NCI-H446 treated with DMSO at 0.1 percent for 48 hours (cell line): ENCODE measurements around the gene TTC27.
"Not testable (repeated sequence)": the region's sequence is repeated elsewhere in the genome, so short reads cannot be mapped to it uniquely, and the experiment has no call there.

Experiments
- DNase-seq: peaks from one replicate; lab custom pipeline; 2025; lab: John Stamatoyannopoulos, UW

Gene TTC27

DNA sequence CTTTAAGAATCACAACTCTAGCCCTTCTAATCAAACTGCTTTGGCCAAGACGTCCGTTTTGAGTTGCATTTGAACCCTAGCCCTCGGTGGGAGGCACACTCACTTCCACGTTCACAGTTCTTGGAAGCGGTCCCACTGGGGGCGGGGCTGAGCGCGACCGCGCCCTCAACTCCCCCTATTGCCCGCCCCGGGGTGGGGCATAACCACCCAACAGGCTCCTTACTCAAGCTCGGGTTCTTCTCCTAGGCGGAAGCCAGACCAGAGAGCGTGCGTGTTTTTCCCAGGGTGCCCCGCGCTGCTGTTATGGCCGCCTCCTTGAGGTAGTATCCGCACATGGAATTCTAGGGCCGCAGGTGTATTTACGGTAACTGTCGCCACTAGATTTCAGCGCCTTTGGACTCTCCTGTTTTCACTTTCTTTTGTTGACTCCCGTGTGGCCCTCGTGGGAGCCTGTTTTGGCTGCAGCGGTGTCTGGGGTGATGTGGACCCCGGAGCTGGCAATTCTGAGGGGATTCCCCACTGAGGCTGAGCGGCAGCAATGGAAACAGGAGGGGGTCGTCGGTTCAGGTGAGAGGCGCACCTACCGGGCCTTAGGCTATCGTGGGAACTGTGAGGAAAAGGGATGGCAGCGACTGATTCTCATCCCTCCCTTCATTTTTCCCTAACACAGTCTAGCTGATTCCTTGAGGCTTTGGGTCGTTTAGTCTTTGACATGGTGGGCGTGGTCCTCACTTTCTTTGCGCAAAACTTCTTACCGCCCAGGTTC, at the start of gene TTC27:
TTC27 (plus strand) TSS at position 237 of the 766 bp plus-strand sequence; CDS start at position 480, 243 bp downstream.
- DNase-seq: peak; percentile 79

DNA sequence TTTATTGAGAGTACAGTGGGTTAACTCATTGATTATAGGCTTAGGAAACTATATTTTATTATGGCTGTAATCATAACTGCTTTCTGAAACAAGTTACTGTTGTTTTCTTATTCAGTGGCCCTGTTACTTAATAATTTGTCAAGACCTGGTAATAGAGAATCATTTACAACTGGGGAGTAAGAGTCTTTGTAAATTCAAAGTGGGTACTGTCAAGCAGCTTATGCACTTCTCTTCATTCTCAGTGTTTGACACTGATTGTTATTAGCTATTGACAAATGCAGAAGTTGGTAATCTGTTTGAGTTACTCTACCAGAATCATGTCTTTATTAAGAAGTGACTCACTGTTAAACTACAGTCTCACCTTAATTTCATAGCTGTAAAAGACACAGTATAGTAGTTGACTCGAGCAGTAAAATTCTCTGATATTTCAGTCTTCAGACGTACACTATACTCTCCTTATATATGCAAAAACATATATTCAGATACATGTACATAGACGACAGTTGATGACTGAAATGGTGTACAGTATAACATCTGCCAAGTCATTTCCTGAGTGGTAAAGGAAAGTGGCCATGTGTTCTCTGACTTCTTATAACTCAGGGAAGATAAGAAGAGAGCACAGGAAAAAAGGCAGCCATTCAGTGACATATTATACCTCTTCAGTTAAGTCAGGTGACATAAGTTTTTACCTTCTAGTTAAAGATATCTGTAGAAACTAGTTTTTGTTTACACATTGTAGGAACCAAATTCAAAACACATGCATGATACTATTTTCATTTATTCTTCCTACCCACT, 36.0 kb upstream of the TTC27 start:
- no peak for DNase-seq

DNA sequence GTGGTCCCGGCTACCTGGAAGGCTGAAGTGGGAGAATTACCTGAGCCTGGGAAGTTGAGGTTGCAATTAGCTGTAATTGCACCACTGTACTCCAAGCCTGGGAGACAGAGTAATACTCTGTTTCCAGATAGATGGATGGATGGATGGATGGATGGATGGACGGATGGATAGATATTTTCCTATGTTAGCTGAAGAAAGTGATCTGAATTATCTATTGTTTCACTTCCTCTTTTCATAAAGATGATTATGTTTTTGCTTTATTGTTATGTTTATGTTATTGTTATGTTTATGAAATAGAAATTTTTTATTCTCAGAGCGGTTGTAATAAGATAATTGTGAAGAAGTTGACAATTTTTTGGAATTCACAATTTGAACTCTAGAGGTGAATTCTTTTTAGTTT, 33.3 kb upstream of the TTC27 start:
- DNase-seq: no peak

DNA sequence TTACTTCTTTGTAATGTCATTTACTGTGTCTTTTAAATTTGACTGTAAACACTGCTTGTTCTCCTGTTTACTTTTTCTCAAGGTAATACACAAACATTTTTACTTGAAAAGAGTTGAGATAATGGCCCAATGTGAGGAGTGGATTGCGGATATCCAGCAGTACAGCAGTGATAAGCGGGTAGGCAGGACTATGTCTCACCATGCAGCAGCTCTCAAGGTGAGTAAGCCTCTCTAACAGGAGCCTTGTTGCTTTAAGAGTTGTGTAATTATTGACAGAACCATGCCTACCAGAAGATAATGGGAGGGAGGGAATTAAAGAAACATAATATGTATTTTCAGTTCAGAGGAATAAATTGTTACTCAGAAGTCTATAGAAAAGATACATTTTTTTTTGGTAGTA, 16.5 kb upstream of the TTC27 start:
- no peak for DNase-seq

DNA sequence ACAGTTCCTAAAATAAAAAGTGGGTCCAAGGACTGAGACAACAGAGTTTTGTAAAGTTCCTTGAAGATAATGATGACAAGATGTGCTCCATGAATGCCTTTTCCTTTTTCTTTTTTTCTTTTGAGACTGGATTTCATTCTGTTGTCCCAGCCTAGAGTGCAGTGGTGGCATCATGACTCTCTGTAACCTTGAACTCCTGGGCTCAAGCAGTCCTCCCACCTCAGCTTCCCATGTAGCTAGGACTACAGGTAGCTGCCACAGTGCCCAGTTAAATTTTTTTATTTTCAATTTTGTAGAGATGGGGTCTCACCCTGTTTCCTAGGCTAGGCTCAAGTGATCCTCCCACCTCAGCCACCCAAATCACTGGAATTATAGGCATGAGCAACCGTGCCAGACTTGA, 16.1 kb upstream of the TTC27 start:
- DNase-seq: no peak

DNA sequence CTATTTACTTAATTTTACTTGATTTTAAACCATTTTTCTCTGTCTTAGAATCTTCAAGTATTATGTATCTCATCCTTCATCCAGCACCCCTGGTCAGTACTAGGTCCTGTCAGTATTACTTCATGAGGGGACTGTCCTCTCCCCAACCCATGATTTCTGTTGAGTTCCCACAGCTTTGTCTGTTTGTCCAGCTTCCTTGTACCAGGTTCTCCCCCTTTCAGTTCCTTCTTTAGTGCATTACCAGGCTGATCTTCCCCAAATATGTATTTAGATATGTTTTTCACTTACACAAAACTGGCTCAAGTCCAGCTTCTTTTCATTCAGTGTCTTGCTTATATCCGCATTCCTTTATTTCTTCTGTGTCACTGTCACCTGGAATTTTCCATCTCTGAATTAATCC, 13.8 kb upstream of the TTC27 start:
- DNase-seq: no peak

DNA sequence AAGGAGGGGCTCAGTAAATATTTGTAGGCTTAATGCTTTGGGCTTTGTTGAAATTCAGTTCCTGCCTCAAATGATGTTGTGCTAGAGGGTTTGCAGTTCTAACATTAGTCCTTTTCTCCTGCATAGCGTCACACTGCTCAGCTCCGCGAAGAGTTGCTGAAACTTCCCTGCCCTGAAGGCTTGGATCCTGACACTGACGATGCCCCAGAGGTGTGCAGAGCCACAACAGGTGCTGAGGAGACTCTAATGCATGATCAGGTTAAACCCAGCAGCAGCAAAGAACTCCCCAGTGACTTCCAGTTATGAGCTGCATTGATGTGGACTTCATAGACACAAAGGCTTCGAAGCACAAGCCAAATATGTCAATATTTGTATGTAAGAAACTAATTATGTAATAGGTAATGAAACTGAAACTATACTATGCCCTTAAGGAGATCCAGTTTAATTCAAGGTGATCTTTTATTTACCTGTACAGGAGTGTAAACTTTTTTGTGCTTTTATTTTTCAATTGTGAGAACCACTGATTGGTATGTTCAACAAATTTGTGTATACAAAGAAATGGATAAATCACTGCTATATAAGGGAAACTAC, 10.2 kb upstream of the TTC27 start:
- no peak for DNase-seq

DNA sequence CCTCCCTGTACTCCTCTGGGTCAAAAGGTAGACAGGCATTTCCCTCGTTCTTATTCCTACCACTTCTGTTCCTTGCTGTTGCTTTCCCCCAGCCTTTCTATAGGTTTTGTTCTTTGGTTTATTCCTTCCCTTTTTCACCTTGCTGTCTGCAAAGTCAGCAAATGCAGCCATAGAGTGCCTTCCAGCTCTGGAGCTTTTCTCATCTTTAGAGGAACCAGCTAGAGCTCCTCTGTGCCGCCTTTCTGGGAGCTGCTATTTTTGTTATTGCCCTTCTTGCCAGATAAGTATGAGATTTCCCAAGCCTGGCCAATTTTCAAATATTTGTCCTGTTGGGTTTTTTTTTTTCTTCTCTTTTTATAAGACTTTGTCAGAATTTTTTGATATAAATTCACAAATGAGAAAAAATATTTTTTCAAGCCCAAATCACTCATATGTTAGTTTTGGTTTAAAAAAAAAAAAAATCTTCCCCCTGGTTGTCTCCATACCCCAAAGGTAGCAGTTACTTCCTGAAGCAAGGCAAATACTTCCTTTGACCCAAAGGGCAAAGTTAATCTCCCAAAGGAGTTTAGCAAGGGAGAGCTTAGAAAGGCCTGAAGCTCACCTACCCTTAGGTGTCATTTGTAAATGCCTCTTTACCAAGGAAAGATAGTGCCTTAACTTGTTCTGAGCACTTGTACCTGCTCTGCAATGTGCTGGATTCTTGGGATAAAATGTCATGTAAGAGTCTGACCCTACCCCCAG, 5.1 kb upstream of the TTC27 start:
- DNase-seq: no peak

DNA sequence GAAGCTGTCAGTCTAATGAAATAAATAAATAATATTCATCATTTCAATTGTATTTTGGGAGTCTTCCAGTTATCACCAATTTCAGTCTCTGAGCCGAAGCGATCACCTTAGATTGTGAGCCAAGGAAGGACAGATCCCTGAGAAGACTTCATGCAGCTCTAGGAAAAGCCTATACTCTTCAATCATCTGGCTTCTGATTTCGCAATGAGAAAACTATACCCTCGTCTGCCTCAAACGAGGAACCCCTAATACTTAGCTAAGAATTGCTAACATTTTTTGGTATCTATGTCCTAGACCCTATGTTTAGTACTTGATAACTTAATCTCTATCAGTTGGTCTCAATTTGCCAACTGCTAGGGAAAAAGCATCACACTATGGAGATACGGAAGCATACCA, 4.5 kb upstream of the TTC27 start:
- DNase-seq: no peak

DNA sequence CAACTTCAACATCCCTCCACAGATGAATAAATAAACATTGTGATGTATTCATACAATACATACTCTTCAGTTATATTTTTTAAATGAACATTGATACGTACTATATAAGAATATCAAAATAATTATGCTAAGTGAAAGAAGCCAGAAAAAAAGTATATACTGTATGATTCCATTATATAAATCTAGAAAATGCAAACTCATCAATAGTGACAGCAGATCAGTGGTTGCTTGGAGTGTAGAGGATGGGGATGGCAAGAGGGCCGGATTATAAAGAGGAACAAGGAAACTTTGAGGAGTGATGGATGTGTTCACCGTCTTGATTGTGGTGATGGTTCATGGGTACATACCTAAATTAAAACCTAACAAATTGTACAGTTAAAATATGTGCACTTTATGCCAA, 3.0 kb upstream of the TTC27 start:
- DNase-seq: no peak

DNA sequence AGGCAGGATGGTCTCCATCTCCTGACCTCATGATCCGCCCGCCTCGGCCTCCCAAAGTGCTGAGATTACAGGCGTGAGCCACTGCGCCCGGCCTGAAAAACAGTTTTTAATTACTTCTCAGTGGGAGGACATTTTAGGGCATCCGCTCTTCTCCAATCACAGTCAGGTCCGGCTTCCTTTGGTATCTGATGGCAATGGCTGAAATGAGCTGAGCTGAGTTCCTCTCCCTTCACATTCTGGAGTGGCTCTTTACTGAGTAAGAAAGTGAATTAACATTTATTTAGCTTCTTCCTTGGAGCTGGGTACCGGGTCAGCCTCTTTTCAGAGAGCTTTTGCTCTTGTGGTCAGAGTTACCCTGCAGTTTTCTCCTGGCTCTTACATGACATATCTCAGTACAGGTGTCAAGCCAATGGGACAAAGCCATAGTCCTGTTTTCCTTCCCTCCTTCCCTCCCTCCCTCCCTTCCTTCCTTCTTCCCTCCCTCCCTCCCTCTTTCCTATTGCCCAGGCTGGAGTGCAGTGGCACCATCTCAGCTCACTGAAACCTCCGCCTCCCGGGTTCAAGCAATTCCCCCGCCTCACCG, 1.1 kb upstream of the TTC27 start:
- DNase-seq: no peak

DNA sequence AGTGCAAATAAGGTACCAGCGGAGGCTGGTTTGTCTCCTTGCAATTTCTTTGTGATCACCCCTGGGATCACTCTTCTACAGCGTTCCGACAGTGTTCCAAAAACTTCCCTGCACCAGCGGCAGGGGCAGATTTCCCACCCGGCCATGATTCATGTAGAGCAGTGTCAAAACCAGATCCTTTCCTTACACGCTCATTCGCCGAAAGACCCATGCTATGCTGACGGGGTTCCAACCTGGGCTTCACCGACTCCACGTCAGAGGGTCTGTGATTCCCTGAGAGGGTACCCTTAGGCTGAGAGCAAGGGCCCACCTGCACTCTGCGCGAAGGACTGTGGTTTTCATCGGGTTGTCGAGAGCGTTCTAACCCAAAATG, 423 bp upstream of the TTC27 start:
- DNase-seq: no peak

DNA sequence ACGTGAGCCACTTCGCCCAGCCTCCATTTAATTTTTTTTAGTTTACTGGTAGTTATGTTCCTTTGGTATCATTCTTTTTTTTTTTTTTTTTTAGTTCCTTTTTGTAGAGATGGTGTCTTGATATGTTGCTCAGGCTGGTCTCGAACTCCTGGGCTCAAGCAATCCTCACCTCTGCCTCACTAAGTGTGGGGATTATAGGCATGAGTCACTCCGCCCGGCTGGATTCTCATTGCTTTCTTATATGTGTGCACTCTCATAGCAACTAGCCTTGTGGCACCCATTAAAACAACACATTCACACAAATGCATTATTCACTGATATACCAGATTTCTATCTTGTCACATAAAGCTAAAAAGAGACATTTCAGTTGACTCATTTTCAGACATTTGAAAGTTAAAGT, 4.2 kb downstream of the TTC27 start:
- no peak for DNase-seq

DNA sequence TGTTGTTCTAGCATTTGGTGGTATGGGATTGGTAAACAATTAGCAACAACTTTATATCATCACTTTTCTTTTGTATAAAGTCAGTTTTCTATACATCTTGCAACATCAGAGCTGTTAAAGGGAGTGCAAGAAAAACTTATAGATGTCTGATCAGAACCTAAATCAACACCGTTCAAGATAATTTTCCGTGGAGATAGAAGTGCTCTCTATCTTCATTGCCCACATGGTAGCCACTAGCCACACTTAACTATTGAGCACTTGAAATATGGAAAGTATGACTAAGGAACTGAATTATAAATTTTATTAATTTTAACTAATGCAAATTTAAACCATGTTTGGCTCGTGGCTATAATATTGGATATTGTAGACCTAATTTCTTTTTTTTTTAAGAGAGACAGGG, 5.2 kb downstream of the TTC27 start:
- no peak for DNase-seq

DNA sequence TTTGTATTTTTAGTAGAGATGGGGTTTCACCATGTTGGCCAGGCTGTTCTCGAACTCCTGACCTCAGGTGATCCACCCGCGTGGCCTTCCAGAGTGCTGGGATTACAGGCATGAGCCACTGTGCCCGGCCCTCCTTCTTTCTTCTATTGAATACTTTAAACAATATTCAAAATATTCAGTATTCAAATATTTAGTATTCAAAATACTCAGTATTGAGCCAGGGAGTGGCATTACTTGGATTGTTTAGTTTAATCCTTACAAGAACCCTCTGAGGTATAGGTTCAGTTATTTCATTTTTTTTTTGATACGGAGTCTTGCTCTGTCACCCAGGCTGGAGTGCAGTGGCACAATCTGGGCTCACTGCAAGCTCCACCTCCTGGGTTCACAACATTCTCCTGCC, 10.7 kb downstream of the TTC27 start:
- DNase-seq: not testable (repeated sequence)

DNA sequence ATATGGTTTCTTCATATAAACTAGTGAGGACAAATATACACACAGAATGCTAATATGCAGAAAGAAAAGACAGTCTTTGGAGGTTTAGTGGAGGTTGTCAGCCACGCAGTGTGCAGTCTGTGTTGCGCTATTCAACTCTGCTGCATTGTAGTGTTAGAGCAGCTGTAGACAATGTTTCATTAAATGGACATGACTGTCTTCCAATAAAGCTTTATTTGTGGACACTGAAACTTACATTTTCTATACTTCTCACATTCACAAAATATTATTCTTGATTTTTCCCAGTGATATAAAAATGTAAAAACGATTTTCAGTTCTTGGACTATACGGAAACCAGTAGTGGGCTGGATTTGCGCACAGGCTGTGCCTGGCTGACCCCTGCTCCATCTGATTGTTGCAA, 13.3 kb downstream of the TTC27 start:
- no peak for DNase-seq

DNA sequence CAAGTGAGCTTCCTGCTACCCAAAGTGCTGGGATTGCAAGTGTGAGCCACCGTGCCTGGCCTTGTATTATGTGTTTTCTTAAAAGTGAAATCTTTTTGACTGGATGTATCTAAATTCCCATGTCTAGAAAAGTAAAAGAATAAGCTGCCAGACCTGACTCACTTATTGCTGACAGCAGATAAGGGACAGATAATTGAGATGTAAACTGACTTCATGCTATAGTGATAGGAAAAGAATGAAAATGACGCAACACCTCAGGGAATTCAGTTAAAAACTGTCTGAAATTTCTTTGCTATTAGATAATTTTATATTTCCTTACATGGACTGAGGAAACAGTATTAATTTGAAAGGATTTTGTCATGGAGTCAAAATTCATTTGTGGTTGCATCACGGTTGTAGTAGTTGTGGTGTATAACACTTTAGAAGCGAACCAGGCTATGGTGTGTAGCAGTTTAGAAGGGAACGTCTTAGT, 19.4 kb downstream of the TTC27 start:
- no peak for DNase-seq

DNA sequence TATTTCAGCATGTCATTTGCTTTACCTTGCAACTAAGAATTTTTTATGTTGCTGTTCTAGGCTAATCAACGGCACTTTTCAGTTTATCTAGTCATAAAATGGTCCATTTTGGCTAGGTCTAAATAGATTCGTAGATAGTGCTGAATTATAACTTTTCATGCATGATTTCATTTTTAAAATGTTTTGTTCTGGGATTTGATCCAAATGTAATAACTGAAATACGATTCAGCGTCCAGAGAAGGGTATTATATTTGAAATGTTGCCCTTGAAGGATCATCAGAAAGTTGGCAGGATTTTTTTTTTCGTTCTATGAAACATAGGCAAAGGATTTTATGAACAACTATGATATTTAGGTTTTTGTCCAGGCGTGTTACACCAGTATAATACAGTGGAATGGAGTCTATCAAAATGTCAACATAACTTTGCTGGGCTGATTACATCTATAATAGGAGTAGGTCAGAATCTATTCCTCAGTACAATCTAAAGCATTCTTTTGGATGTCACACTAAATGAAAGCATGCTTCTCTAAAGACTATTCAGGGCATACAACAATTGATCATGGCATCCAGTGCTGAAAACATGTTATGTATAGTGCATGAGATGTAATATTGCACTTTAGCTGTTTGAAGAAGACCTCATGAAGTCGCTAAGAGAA, 24.8 kb downstream of the TTC27 start:
- peak; percentile 79 for DNase-seq

DNA sequence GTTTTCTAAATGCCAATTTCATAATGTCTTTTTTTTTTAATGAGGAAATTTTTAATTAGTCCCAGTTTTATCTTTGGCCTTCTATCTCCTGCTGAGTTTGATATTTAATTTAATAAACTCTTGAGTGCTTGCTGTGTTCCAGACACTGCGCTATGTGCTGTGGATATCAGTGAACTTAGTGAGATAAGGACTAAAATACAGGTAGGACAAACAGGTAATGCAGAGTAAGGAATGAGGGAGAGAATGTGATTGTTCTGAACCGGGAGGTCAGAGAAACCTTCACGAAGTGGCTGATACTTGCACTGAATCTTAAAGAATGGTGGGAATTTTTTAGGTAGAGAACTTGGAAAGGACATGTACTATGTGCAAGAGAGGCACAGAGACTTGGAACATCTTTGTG, 28.2 kb downstream of the TTC27 start:
- no peak for DNase-seq

DNA sequence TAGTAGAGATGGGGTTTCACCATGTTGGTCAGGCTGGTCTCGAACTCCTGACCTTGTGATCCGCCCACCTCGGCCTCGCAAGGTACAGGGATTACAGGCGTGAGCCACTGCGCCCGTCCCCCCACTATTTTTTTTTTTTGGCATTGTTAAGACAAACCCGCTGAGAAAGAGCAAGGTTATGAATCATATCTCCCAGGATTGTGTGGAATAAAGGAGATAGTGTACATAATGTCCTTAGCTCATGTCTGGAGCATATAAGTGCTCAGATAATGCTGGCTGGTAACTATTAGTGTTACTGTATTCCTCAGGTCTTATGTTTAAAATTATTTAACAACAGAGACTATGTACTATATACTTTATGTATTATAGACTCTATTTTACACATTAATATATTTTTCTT, 36.0 kb downstream of the TTC27 start:
- DNase-seq: no peak

DNA sequence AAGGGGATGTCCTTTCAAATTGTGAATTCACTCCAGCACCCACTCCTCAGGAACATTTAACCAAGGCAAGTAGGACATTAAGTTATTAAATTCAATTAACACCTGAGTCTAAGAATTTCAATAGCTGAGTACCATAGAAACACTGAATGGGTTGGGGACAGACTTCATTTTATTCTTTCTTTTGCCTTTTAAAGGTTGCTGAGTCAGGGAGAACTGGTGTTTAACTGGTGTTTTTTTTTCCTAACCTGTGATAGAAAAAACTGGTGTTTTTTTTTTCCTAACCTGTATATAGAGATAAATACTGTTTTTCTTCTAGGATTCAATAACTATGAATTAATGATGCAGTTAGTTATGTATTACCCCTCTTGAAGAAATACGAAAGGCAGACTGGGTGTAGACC, 38.9 kb downstream of the TTC27 start:
- no peak for DNase-seq

DNA sequence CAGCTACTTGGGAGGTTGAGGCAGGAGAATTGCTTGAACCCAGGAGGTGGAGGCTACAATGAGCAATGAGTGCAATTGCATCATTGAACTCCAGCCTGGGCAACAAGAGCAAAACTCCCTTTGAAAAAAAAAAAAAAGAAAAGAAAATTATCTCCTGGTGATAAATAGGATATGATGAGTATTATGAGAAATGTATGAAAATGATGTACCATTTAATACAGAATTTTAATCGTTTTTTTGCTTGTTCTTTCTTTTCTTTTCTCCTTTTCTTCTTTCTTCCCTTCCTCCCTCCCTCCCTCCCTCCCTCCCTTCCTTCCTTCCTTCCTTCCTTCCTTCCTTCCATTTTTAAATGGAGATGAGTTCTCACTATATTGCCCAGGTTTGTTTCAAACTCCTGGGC, 40.4 kb downstream of the TTC27 start:
- no peak for DNase-seq
